ENCODE data around the gene GMCL1.
"Not testable (repeated sequence)": the region's sequence is repeated elsewhere in the genome, so short reads cannot be mapped to it uniquely, and the experiment has no call there.

Gene GMCL1

GRCh38 chr2:69807821-69808540, 21.5 kb upstream of the GMCL1 start:
- DNase-seq = no peak

GRCh38 chr2:69810550-69810949, 18.9 kb upstream of the GMCL1 start:
- DNase-seq = no peak

GRCh38 chr2:69811018-69811417, 18.4 kb upstream of the GMCL1 start:
- DNase-seq = no peak

DNA sequence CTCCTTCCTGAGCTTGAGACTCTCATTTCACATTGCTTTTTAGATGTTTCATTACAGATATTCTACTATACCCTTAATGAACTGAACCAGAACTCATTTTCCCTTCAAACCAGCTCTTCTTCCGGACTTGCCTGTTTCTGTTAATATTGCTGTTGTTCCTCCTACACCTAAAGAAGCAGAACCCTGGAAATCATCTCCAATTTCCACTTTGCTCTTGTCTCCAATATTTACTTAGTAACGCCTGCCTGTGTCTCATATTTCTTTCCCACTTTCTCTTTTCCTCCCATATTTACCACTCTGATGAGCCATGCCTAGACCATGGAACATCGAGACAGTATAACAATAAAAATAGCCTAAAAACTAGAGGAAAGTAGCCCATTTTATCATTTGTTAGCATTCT, 17.9 kb upstream of the GMCL1 start:
- DNase-seq = no peak

- no peak for DNase-seq
These were observed 13.7 kb upstream of the GMCL1 start for GRCh38 chr2:69815717-69816116.

- peak; percentile 77 for DNase-seq
These were observed 12.4 kb upstream of the GMCL1 start for GRCh38 chr2:69816923-69817542.

GRCh38 chr2:69817729-69818501, 11.5 kb upstream of the GMCL1 start:
- no peak for DNase-seq

- DNase-seq = no peak
These were observed 1.5 kb upstream of the GMCL1 start for GRCh38 chr2:69827796-69828540.

DNA sequence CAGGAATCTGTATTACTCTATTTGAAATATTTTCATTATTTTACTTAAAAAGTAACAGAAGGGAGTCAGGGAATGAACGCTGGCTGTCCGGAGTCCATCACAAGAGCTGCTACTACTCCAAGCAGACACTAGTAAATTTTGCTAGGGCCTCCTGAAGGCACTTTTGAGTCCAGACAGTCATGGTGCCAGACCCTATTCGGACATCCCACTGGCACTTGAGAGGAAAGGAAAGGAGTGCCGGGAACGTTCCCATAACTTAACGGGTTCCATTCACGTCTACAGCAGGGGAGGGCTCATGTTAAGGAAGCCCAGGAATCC, 563 bp upstream of the GMCL1 start:
- DNase-seq = no peak

- DNase-seq = no peak
These were observed 815 bp downstream of the GMCL1 start for GRCh38 chr2:69830045-69830905.

DNA sequence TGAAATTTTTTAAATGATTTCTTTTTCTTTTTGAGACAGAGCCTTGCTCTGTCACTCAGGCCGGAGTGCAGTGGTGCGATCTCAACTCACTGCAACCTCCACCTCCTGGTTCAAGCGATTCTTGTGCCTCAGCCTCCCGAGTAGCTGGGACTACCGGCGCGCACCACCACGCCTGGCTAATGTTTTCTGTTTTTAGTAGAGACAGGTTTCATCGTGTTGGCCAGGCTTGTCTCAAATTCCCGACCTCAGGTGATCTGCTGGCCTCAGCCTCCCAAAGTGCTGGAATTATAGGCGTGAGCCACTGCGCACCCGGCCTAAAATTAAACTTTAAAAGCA, 1.4 kb downstream of the GMCL1 start:
- DNase-seq = not testable (repeated sequence)

- DNase-seq = no peak
These were observed 2.0 kb downstream of the GMCL1 start for GRCh38 chr2:69831354-69831905.

DNA sequence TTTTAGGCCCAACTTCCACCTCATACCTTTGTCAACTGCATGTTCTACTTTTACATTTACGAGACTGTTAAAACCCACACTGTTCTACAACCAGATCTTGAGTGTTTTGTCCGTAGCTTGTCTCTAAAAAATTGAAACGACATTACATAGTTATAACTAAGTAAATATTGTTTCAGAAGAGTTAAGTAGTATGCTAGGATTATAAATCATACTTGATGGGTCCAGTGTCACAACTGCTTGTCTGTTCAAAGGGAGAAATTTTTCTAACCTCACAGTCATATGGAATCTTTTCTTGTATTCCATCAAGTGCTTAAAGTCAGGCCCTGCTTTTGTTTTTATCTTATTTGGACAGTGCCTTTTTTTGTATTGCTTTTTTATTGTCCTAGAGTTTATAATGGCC, 4.3 kb downstream of the GMCL1 start:
- no peak for DNase-seq

- no peak for DNase-seq
These were observed 6.2 kb downstream of the GMCL1 start for GRCh38 chr2:69835666-69836065.

DNA sequence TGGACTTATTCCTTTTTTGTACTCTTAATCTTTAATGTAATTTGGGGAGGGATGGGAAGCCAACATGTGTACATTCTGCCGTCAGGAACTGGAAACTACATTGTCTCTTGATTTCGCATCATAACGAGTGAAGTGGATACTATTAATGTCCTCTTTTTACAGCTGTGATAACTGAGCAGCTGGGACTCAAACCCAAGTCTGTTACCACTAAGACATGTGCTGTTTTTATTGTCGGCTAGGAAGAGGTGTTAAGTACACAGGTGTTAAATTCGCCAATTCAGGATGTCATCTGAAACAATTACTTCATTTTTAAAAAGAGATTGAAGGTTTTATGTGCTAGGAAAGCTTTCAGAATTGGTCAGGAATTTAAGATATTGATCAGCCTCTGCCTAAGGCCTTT, 6.9 kb downstream of the GMCL1 start:
- no peak for DNase-seq

- DNase-seq = no peak
These were observed 8.1 kb downstream of the GMCL1 start for GRCh38 chr2:69837533-69837932.

GRCh38 chr2:69843993-69844392, 14.5 kb downstream of the GMCL1 start:
- no peak for DNase-seq

DNA sequence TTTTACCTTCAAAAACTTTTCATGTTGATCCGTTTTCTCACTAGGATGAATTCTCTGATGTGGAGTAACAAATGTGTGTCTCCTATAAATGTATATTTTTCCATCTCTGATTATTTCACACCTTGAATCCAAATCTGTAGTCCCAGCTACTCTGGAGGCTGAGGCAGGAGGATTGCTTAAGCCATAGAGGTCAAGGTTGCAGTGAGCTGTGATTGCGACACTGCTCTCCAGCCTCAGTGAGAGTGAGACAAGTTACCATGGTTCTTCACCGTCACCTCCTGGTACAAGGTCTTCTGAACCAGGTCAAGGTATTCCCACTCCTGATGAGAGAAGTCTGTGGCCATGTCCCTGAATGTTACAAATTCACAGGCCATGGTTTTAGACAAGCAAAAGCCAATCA, 15.1 kb downstream of the GMCL1 start:
- DNase-seq = no peak

DNA sequence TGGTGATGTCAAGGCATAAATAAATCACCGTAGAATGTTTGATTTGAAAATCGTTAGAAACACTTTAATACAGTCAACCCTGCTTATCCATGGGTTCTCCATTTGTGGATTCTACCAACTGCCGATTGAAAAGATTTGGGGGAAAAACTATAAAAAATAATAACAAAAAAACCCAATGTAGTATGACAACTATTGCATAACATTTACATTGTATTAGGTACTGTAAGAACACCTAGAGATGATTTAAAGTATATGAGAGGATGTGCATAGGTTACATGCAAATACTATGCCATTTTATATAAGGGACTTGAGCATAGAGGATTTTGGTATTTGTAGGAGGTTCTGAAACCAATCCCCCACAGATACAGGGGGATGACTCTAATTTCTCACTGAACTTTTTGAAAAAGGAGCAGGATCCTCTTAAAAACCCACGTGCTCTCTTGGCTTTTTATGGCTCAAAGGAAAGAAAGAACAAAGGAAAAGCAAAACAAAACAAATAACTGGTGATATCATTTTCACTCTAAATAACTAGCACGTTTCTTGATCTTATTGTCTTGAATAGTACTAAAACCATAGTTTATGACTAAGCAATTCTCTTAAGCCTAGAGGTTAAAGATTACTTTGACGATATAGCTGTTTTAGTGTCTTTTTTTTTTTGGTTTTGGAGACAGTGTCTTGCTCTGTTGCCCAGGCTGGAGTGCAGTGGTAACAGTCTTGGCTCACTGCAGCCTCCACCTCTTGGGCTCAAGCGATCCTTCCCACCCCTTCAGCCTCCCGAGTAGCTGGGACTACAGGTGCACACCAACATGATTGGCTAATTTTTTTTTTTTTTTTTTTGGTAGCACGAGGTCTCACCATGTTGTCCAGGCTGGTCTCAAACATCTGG, 17.0 kb downstream of the GMCL1 start:
- DNase-seq = no peak

DNA sequence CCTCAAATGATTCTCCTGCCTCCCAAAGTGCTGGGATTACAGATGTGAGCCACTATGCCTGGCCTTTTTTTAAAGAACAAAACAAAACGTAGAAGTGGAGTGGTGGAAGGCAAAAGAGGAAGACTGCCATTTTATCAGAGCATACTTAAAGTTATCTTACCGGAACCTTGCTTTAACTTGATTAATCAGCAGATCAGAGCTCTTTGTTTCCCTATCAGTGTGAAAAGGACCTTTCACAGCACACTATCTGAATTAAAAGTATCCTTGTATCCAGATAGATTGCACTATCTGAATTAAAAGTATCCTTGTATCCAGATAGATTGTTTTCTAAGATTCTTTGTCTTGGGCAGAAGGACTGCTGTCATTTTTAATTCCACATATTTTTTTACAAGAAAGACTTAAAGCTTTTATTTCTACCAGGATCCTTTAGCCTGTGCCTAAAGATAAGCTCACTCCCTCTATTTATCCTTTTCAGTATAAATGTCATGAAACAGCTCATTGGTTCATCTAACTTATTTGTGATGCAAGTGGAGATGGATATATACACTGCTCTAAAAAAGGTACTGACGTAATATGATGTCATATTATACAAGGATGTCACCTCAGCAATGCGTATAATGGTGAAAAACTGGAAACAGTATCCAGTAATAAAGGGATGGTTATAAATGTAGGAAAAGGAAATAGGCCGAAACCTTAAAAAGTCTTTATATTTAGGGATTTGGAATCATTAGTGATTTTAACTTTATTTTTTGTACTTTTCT, 17.8 kb downstream of the GMCL1 start:
- DNase-seq = no peak
